Liver (tissue), 9 donors: ENCODE data around the gene ZFP91. TPM values are rescaled to one million over a fixed set of nuclear protein-coding genes. Genes with fewer than 3 reads are reported as not detected.
A peak's percentile ranks its signal among the peaks of the same experiment; 100 is the strongest.

ENCODE experiments used
- DNase-seq: peaks from one replicate; pipeline ENCODE4 v3.0.0-alpha.2; 2017; ENCODE audit warnings: low spot score
- H3K27ac ChIP-seq, 2 donors: one replicate each; pipeline ENCODE4 v1.7.0; 2013; ENCODE audit warnings: inconsistent platforms in 2 of 2, low read length in 2 of 2, control low read depth in 1 of 2, low read depth in 1 of 2, mild to moderate bottlenecking in 1 of 2
- H3K27me3 ChIP-seq, 4 donors: one replicate each; pipeline versions ENCODE4 v1.6.1 to v1.7.0; 2013; ENCODE audit warnings: low read length in 3 of 4, inconsistent platforms in 1 of 4, mild to moderate bottlenecking in 1 of 4, moderate library complexity in 1 of 4; ENCODE audit not compliant: control insufficient read depth in 4 of 4, insufficient read depth in 4 of 4
- H3K36me3 ChIP-seq, 4 donors: one replicate each; pipeline versions ENCODE4 v1.6.1 to v1.7.0; 2013; ENCODE audit warnings: low read length in 3 of 4, mild to moderate bottlenecking in 3 of 4, low read depth in 1 of 4, moderate library complexity in 1 of 4; ENCODE audit not compliant: control insufficient read depth in 4 of 4, insufficient read depth in 3 of 4
- H3K4me1 ChIP-seq, 4 donors: one replicate each; pipeline versions ENCODE4 v1.6.1 to v1.7.0; 2013; ENCODE audit warnings: low read length in 3 of 4, mild to moderate bottlenecking in 3 of 4, moderate library complexity in 1 of 4; ENCODE audit not compliant: control insufficient read depth in 4 of 4, insufficient read depth in 4 of 4
- H3K4me3 ChIP-seq, 3 donors: one replicate each; pipeline versions ENCODE4 v1.6.1 to v1.7.0; 2013; ENCODE audit warnings: low read length in 3 of 3, control low read depth in 1 of 3, low read depth in 1 of 3, mild to moderate bottlenecking in 1 of 3
- H3K9ac ChIP-seq, 2 donors: one replicate each; pipeline ENCODE4 v1.7.0; 2013; ENCODE audit warnings: low read length in 2 of 2, mild to moderate bottlenecking in 2 of 2, moderate library complexity in 2 of 2, control low read depth in 1 of 2, low read depth in 1 of 2
- H3K9me3 ChIP-seq, 4 donors: one replicate each; pipeline versions ENCODE4 v1.6.1 to v1.7.0; 2013; ENCODE audit warnings: low read length in 3 of 4; ENCODE audit not compliant: control insufficient read depth in 4 of 4
- EGR1 ChIP-seq, 2 donors: IDR thresholded peaks; 2 replicates each; pipeline ENCODE4 v1.6.1; 2016 to 2018; ENCODE audit warnings: antibody characterized with exemption in 2 of 2, low read depth in 2 of 2
- FOXA1 ChIP-seq: IDR thresholded peaks from 2 replicates; pipeline ENCODE4 v1.6.1; 2016; ENCODE audit warnings: antibody characterized with exemption
- FOXA2 ChIP-seq: IDR thresholded peaks from 2 replicates; pipeline ENCODE4 v1.6.1; 2016; ENCODE audit warnings: antibody characterized with exemption
- GABPA ChIP-seq, 2 donors: IDR thresholded peaks in 1 of 2; conservative IDR thresholded peaks in 1 of 2; 2 replicates each; pipeline ENCODE4 v1.6.1; 2016; ENCODE audit warnings: antibody characterized with exemption in 2 of 2, mild to moderate bottlenecking in 1 of 2, moderate library complexity in 1 of 2
- HNF4A ChIP-seq, 2 donors: conservative IDR thresholded peaks; 2 replicates each; pipeline ENCODE4 v1.6.1; 2016; ENCODE audit warnings: antibody characterized with exemption in 2 of 2, mild to moderate bottlenecking in 2 of 2
- HNF4G ChIP-seq: IDR thresholded peaks from 2 replicates; pipeline ENCODE4 v1.6.1; 2016; ENCODE audit warnings: antibody characterized with exemption
- JUND ChIP-seq, 2 donors: IDR thresholded peaks; 2 replicates each; pipeline ENCODE4 v1.6.1; 2016; ENCODE audit warnings: antibody characterized with exemption in 2 of 2
- MAX ChIP-seq: IDR thresholded peaks from 2 replicates; pipeline ENCODE4 v1.6.1; 2016; ENCODE audit warnings: antibody characterized with exemption
- NR2F2 ChIP-seq: IDR thresholded peaks from 2 replicates; pipeline ENCODE4 v1.6.1; 2016; ENCODE audit warnings: antibody characterized with exemption
- RAD21 ChIP-seq, 2 donors: IDR thresholded peaks; 2 replicates each; pipeline ENCODE4 v1.6.1; 2016; ENCODE audit warnings: antibody characterized with exemption in 2 of 2, mild to moderate bottlenecking in 2 of 2
- REST ChIP-seq: IDR thresholded peaks from 2 replicates; pipeline ENCODE4 v1.6.1; 2016; ENCODE audit warnings: antibody characterized with exemption, mild to moderate bottlenecking
- RXRA ChIP-seq, 2 donors: IDR thresholded peaks; 2 replicates each; pipeline ENCODE4 v1.6.1; 2017 to 2018; ENCODE audit warnings: antibody characterized with exemption in 2 of 2, mild to moderate bottlenecking in 1 of 2
- SP1 ChIP-seq: IDR thresholded peaks from 2 replicates; pipeline ENCODE4 v1.6.1; 2018; ENCODE audit warnings: antibody characterized with exemption, mild to moderate bottlenecking
- TAF1 ChIP-seq: conservative IDR thresholded peaks from 2 replicates; pipeline ENCODE4 v1.6.1; 2016; ENCODE audit warnings: antibody characterized with exemption, mild to moderate bottlenecking
- YY1 ChIP-seq: IDR thresholded peaks from 2 replicates; pipeline ENCODE4 v1.6.1; 2016; ENCODE audit warnings: antibody characterized with exemption, mild to moderate bottlenecking
- ZBTB33 ChIP-seq: IDR thresholded peaks from 2 replicates; pipeline ENCODE4 v1.6.1; 2016; ENCODE audit warnings: antibody characterized with exemption
- WGBS: extraction: QIAGEN DNeasy Blood & Tissue Kit; methylation state at CpG from one replicate; pipeline ENCODE4 v1.1.7; 2013; 5-methylcytosine and 5-hydroxymethylcytosine counted together
- polyA plus RNA-seq, 2 donors: library from polyadenylated mRNA; stranded (reverse) in 1 of 2; unstranded in 1 of 2; fragments of 200-250 nt in 1 of 2; fragments of >200 nt in 1 of 2; fragmentation: Nextera tagmentation in 1 of 2; extraction: Ambion mirVana in 1 of 2; gene quantifications; one replicate each; pipeline versions ENCODE4 v1.2.1 to v1.2.3, GENCODE V29; 2013 to 2015
- total RNA-seq, 2 donors: library from RNA; depleted of rRNA; stranded (reverse); fragments of >200 nt; gene quantifications; one replicate each; pipeline ENCODE4 v1.2.3, GENCODE V29; 2014
- TF ChIP-seq, protein P1 (sequence below): IDR thresholded peaks from 2 replicates; pipeline ENCODE4 v1.6.1; 2016; ENCODE audit warnings: antibody characterized with exemption
- TF ChIP-seq, protein P2 (sequence below): fragments of 150-350 bp; IDR thresholded peaks from 2 replicates; pipeline ENCODE4 v1.5.1; 2017; ENCODE audit warnings: improper control_type of control experiment, low read depth, low read length; ENCODE audit not compliant: missing input control
- donor health status: healthy.
- donor health status: healthy.
- donor health status: healthy.
- donor health status: healthy.
- donor health status: healthy.

The ZFP91 gene
- total and polyA plus RNA-seq, 4 donors: 8.9 to 27.8 (median 20.0) TPM

- Histone ChIP-seq H3K27me3 (no peaks in the 10 kb centered on the region), H3K9me3 (no peaks in the 10 kb centered on the region), H3K9ac (no peak overlapping the region), H3K4me1 (peaks cover 4 to 22% (median 18%) of the 10 kb centered on the region in 4 donors), H3K4me3 (no peak overlapping the region), H3K36me3 (peaks cover 0 to 4% (median 0%) of the 10 kb centered on the region in 4 donors), H3K27ac (peak overlapping the region in 1 of 2 donors; percentile 19)
- TF ChIP-seq YY1 (peak; percentile 72), HNF4A (conservative IDR thresholded peaks at IDR 0.05) (peak; percentile 85 to 88), EGR1 (IDR thresholded peaks at IDR 0.05; ENCODE audit: low read depth in 2 of 2) (peak in 1 of 2 donors; percentile 43), HNF4G (peak; percentile 63), JUND (IDR thresholded peaks at IDR 0.05) (peak in 1 of 2 donors; percentile 42), FOXA2 (peak; percentile 13), FOXA1 (no peak), GABPA (IDR thresholded peaks at IDR 0.05 in 1 of 2, conservative IDR thresholded peaks at IDR 0.05 in 1 of 2) (peak in 1 of 2 donors; percentile 49), ZBTB33 (peak; percentile 49), MAX (peak; percentile 61), REST (no peak), RAD21 (IDR thresholded peaks at IDR 0.05) (peak in 1 of 2 donors; percentile 28), TAF1 (no peak), RXRA (IDR thresholded peaks at IDR 0.05) (peak; percentile 62 to 71), NR2F2 (no peak), SP1 (peak; percentile 67)
- TF ChIP-seq, protein P1, sequence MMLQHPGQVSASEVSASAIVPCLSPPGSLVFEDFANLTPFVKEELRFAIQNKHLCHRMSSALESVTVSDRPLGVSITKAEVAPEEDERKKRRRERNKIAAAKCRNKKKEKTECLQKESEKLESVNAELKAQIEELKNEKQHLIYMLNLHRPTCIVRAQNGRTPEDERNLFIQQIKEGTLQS: no peak
- TF ChIP-seq, protein P2, sequence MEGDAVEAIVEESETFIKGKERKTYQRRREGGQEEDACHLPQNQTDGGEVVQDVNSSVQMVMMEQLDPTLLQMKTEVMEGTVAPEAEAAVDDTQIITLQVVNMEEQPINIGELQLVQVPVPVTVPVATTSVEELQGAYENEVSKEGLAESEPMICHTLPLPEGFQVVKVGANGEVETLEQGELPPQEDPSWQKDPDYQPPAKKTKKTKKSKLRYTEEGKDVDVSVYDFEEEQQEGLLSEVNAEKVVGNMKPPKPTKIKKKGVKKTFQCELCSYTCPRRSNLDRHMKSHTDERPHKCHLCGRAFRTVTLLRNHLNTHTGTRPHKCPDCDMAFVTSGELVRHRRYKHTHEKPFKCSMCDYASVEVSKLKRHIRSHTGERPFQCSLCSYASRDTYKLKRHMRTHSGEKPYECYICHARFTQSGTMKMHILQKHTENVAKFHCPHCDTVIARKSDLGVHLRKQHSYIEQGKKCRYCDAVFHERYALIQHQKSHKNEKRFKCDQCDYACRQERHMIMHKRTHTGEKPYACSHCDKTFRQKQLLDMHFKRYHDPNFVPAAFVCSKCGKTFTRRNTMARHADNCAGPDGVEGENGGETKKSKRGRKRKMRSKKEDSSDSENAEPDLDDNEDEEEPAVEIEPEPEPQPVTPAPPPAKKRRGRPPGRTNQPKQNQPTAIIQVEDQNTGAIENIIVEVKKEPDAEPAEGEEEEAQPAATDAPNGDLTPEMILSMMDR: no peak
- 49% methylated on average over 3 of the region's 3 CpGs for WGBS
- no peak for DNase-seq
Measured at GRCh38 chr11:58591659-58592058, 12.8 kb downstream of the ZFP91 start.
